H1 (cell line): Measurements from ENCODE around the gene MEIS3. TPM values are rescaled to one million over a fixed set of nuclear protein-coding genes. Genes with fewer than 3 reads are reported as not detected.

Experiments used
- CTCF ChIA-PET: fragments of 300-600 bp; sonication (Branson Sonifier 250); formaldehyde crosslinking; loops from one replicate; lab custom pipeline; 2021; ENCODE audit not compliant: partially characterized antibody; lab: Charles Lee
- POLR2A ChIA-PET: fragments of 300-600 bp; sonication (Branson Sonifier 250); formaldehyde crosslinking; loops from one replicate; lab custom pipeline; 2021; ENCODE audit warnings: inconsistent platforms; ENCODE audit not compliant: partially characterized antibody; lab: Charles Lee
- DNase-seq, 2 experiments: peaks; one replicate each; pipeline versions ENCODE4 v3.0.0 to v3.0.0-alpha.2; 2010 to 2022; ENCODE audit warnings: low spot score in 2 of 2, low read depth in 1 of 2, mixed read lengths in 1 of 2
- FAIRE-seq: peaks from 2 replicates; lab custom pipeline; 2011; peaks lifted over from hg19 to GRCh38; lab: Jason Lieb, UNC
- H2AFZ ChIP-seq: 2 replicates; pipeline ENCODE4 v1.8.1; 2012; ENCODE audit warnings: low read length, inconsistent platforms
- H2AK5ac ChIP-seq: 2 replicates; pipeline ENCODE4 v1.6.1; 2013; ENCODE audit warnings: low read depth, low read length
- H2BK120ac ChIP-seq: replicated peaks from 2 replicates; pipeline ENCODE3; 2013; ENCODE audit warnings: low read depth, low read length, inconsistent platforms
- H2BK12ac ChIP-seq: 2 replicates; pipeline ENCODE4 v1.6.1; 2013; ENCODE audit warnings: low read depth, low read length
- H2BK15ac ChIP-seq: 2 replicates; pipeline ENCODE4 v1.6.1; 2013; ENCODE audit warnings: low read length
- H2BK20ac ChIP-seq: 2 replicates; pipeline ENCODE4 v1.6.1; 2013; ENCODE audit warnings: low read length
- H2BK5ac ChIP-seq: 2 replicates; pipeline ENCODE4 v1.6.1; 2013; ENCODE audit warnings: low read depth, low read length
- H3K14ac ChIP-seq: 2 replicates; pipeline ENCODE4 v1.6.1; 2013; ENCODE audit warnings: inconsistent platforms; ENCODE audit not compliant: insufficient read length
- H3K18ac ChIP-seq: 2 replicates; pipeline ENCODE4 v1.6.1; 2013; ENCODE audit warnings: low read length; ENCODE audit errors: extremely low read depth
- H3K23ac ChIP-seq: 2 replicates; pipeline ENCODE4 v1.6.1; 2013; ENCODE audit warnings: inconsistent platforms; ENCODE audit not compliant: insufficient read length
- H3K23me2 ChIP-seq: 2 replicates; pipeline ENCODE4 v1.6.1; 2013; ENCODE audit warnings: low read depth, low read length
- H3K27ac ChIP-seq: 2 replicates; pipeline ENCODE4 v1.6.1; 2011; ENCODE audit warnings: low read depth, low read length, inconsistent platforms
- H3K27me3 ChIP-seq, 4 experiments: replicated peaks in 1 of 4; 1 replicate in 1 of 4; 2 replicates in 3 of 4; pipeline versions ENCODE4 v1.6.1 to v1.8.1; 2011 to 2013; ENCODE audit warnings: low read length in 3 of 4, mild to moderate bottlenecking in 3 of 4, inconsistent platforms in 2 of 4, mixed read lengths in 2 of 4, moderate library complexity in 1 of 4; ENCODE audit not compliant: control insufficient read depth in 3 of 4, insufficient read depth in 3 of 4; ENCODE audit errors: extremely low read depth in 1 of 4
- H3K36me3 ChIP-seq, 4 experiments: 2 replicates each; pipeline versions ENCODE4 v1.6.1 to v1.8.1; 2011 to 2013; ENCODE audit warnings: mild to moderate bottlenecking in 4 of 4, low read length in 3 of 4, moderate library complexity in 2 of 4, control low read depth in 1 of 4, inconsistent platforms in 1 of 4; ENCODE audit not compliant: insufficient read depth in 4 of 4, control insufficient read depth in 2 of 4
- H3K4ac ChIP-seq: replicated peaks from 2 replicates; pipeline ENCODE3; 2013; ENCODE audit warnings: low read length, low read depth, mixed read lengths, inconsistent platforms; ENCODE audit not compliant: insufficient read length
- H3K4me1 ChIP-seq, 4 experiments: replicated peaks in 1 of 4; 1 replicate in 1 of 4; 2 replicates in 3 of 4; pipeline versions ENCODE4 v1.6.1 to v1.8.1; 2011 to 2013; ENCODE audit warnings: low read length in 3 of 4, inconsistent platforms in 2 of 4, mixed read lengths in 1 of 4; ENCODE audit not compliant: insufficient read depth in 4 of 4, control insufficient read depth in 3 of 4
- H3K4me2 ChIP-seq, 2 experiments: 2 replicates each; pipeline versions ENCODE4 v1.6.1 to v1.8.1; 2011 to 2013; ENCODE audit warnings: low read depth in 2 of 2, low read length in 2 of 2, control low read depth in 1 of 2, inconsistent platforms in 1 of 2, mild to moderate bottlenecking in 1 of 2; ENCODE audit not compliant: insufficient read depth in 1 of 2
- H3K4me3 ChIP-seq, 4 experiments: fragments of 200-600, 300-600 bp in 1 of 4; sonication (generic), shearing (Covaris generic), sonication (Bioruptor Twin) in 1 of 4; 2 replicates each; pipeline versions ENCODE4 v1.5.1 to v1.8.1; 2011 to 2016; ENCODE audit warnings: low read length in 4 of 4, low read depth in 3 of 4, control low read depth in 2 of 4, inconsistent platforms in 2 of 4, mild to moderate bottlenecking in 2 of 4, mixed read lengths in 1 of 4, moderate library complexity in 1 of 4; ENCODE audit not compliant: insufficient read depth in 2 of 4; ENCODE audit errors: extremely low read depth in 1 of 4
- H3K56ac ChIP-seq: replicated peaks from 2 replicates; pipeline ENCODE3; 2013; ENCODE audit warnings: low read depth, mild to moderate bottlenecking, mixed read lengths, low read length, inconsistent platforms; ENCODE audit not compliant: insufficient read length
- H3K79me1 ChIP-seq: 2 replicates; pipeline ENCODE4 v1.6.1; 2013; ENCODE audit warnings: low read depth, low read length, control low read depth
- H3K79me2 ChIP-seq, 2 experiments: 2 replicates each; pipeline versions ENCODE4 v1.6.1 to v1.8.1; 2012 to 2013; ENCODE audit warnings: low read length in 2 of 2, mild to moderate bottlenecking in 2 of 2, inconsistent platforms in 1 of 2; ENCODE audit not compliant: insufficient read depth in 2 of 2, control insufficient read depth in 1 of 2
- H3K9ac ChIP-seq, 4 experiments: replicated peaks in 1 of 4; 1 replicate in 1 of 4; 2 replicates in 3 of 4; pipeline versions ENCODE4 v1.6.1 to v1.8.1; 2011 to 2013; ENCODE audit warnings: low read depth in 3 of 4, low read length in 3 of 4, control low read depth in 2 of 4, mild to moderate bottlenecking in 2 of 4, moderate library complexity in 2 of 4, inconsistent platforms in 1 of 4; ENCODE audit errors: extremely low read depth in 1 of 4
- H3K9me3 ChIP-seq, 2 experiments: 2 replicates each; pipeline versions ENCODE4 v1.6.1 to v1.8.1; 2012 to 2013; ENCODE audit warnings: mild to moderate bottlenecking in 2 of 2, moderate library complexity in 2 of 2, control low read depth in 1 of 2, inconsistent platforms in 1 of 2, low read depth in 1 of 2, low read length in 1 of 2, mixed read lengths in 1 of 2; ENCODE audit not compliant: insufficient read depth in 2 of 2
- H4K20me1 ChIP-seq, 2 experiments: replicated peaks in 1 of 2; 2 replicates each; pipeline versions ENCODE3 to v1.8.1; 2011 to 2013; ENCODE audit warnings: inconsistent platforms in 2 of 2, low read length in 2 of 2, mild to moderate bottlenecking in 1 of 2; ENCODE audit not compliant: insufficient read depth in 2 of 2, control insufficient read depth in 1 of 2
- H4K5ac ChIP-seq: 2 replicates; pipeline ENCODE4 v1.6.1; 2013; ENCODE audit warnings: low read length, low read depth, mixed read lengths, inconsistent platforms; ENCODE audit not compliant: insufficient read length
- H4K8ac ChIP-seq: 2 replicates; pipeline ENCODE4 v1.8.0; 2013; ENCODE audit warnings: mild to moderate bottlenecking, moderate library complexity, low read length, inconsistent platforms; ENCODE audit not compliant: insufficient read depth; ENCODE audit errors: extremely low read depth
- H4K91ac ChIP-seq: replicated peaks from 2 replicates; pipeline ENCODE3; 2013; ENCODE audit warnings: low read length, mixed read lengths, inconsistent platforms; ENCODE audit not compliant: insufficient read length
- BACH1 ChIP-seq: IDR thresholded peaks from 2 replicates; pipeline ENCODE4 v1.6.1; 2012; ENCODE audit warnings: low read length, improper control_type of control experiment
- BCL11A ChIP-seq, 2 experiments: IDR thresholded peaks; one replicate each; pipeline ENCODE4 v1.6.1; 2011; ENCODE audit warnings: low read depth in 2 of 2, low read length in 2 of 2, mild to moderate bottlenecking in 2 of 2
- CEBPB ChIP-seq: IDR thresholded peaks from 2 replicates; pipeline ENCODE4 v1.6.1; 2012; ENCODE audit warnings: low read depth, low read length
- CHD2 ChIP-seq: IDR thresholded peaks from 2 replicates; pipeline ENCODE4 v1.6.1; 2012; ENCODE audit warnings: low read length, improper control_type of control experiment
- CTBP2 ChIP-seq: IDR thresholded peaks from 2 replicates; pipeline ENCODE4 v1.7.0; 2011; ENCODE audit warnings: borderline replicate concordance, mild to moderate bottlenecking, moderate library complexity, mixed read lengths, low read length; ENCODE audit not compliant: insufficient read depth, insufficient read length
- GTF2F1 ChIP-seq: IDR thresholded peaks from 2 replicates; pipeline ENCODE4 v1.6.1; 2012; ENCODE audit warnings: low read depth, low read length, improper control_type of control experiment, borderline replicate concordance
- HDAC2 ChIP-seq, 2 experiments: fragments of 300-600 bp in 1 of 2; sonication (generic) in 1 of 2; IDR thresholded peaks; 2 replicates each; pipeline ENCODE4 v1.6.1; 2011 to 2012; ENCODE audit warnings: low read depth in 2 of 2, low read length in 2 of 2, mild to moderate bottlenecking in 2 of 2, moderate library complexity in 2 of 2, borderline replicate concordance in 1 of 2, inconsistent platforms in 1 of 2
- KDM4A ChIP-seq: IDR thresholded peaks from one replicate; pipeline ENCODE4 v1.7.1; 2012; ENCODE audit warnings: low read depth, mild to moderate bottlenecking, moderate library complexity, low read length, inconsistent platforms; ENCODE audit not compliant: severe bottlenecking
- NRF1 ChIP-seq: IDR thresholded peaks from 2 replicates; pipeline ENCODE4 v1.6.1; 2011; ENCODE audit warnings: mild to moderate bottlenecking, low read depth, low read length, improper control_type of control experiment
- POU5F1 ChIP-seq: IDR thresholded peaks from 2 replicates; pipeline ENCODE4 v1.6.1; 2011; ENCODE audit warnings: low read depth, mild to moderate bottlenecking, low read length, moderate library complexity
- RNF2 ChIP-seq: fragments of 200-900, 300-1000 bp; sonication (generic); IDR thresholded peaks from 2 replicates; pipeline ENCODE4 v1.7.1; 2016; ENCODE audit warnings: borderline replicate concordance, low read depth, mild to moderate bottlenecking, antibody characterized with exemption, low read length; ENCODE audit not compliant: poor library complexity, severe bottlenecking; ENCODE audit errors: missing control alignments
- SIX5 ChIP-seq: IDR thresholded peaks from 2 replicates; pipeline ENCODE4 v1.6.1; 2011; ENCODE audit warnings: mild to moderate bottlenecking, low read depth, low read length
- TBP ChIP-seq: IDR thresholded peaks from 2 replicates; pipeline ENCODE4 v1.6.1; 2011; ENCODE audit warnings: low read depth, low read length, improper control_type of control experiment
- WGBS, 2 experiments: shearing (Covaris generic) in 1 of 2; methylation state at CpG; one replicate each; pipeline versions ENCODE4 v1.1.6 to v1.1.7; 2013 to 2015; ENCODE audit warnings: low lambda C conversion rate in 2 of 2, mixed read lengths in 2 of 2, inconsistent platforms in 1 of 2, low coverage in 1 of 2, missing lambda C conversion rate in 1 of 2; ENCODE audit not compliant: insufficient replicate concordance in 2 of 2, insufficient coverage in 1 of 2, insufficient read length in 1 of 2; ENCODE audit errors: extremely low coverage in 1 of 2, missing lambda C conversion rate in 1 of 2; 5-methylcytosine and 5-hydroxymethylcytosine counted together
- polyA plus RNA-seq, 7 experiments: library from polyadenylated mRNA; depleted of rRNA in 3 of 7; stranded (reverse) in 5 of 7; unstranded in 2 of 7; fragments of >200 nt in 5 of 7; fragments of 200-250 nt in 2 of 7; gene quantifications; 1 replicate in 5 of 7; 2 replicates in 1 of 7; 4 replicates in 1 of 7; pipeline versions ENCODE4 v1.2.1 to v1.2.3, GENCODE V29; 2011 to 2013; ENCODE audit warnings: missing spikeins in 2 of 7, mixed read lengths in 2 of 7
- total RNA-seq: library from RNA; stranded (reverse); fragmentation: NEBNext Ultra II Directional; extraction: Animal tissue kit (Norgen Biotek cat#: 25700); gene quantifications from 2 replicates; pipeline ENCODE4 v1.2.1, GENCODE V29; 2021

MEIS3 gene
- total and polyA plus RNA-seq, 2 of the 8 experiments (the other 6 are each of a cell fraction or from before 2014, with no cell fraction given) = 24.5 to 28.2 TPM

- H2AK5ac ChIP-seq = no peak overlapping the region
- no peak overlapping the region for H2AFZ ChIP-seq
- H4K20me1 ChIP-seq = peaks cover 0 to 4% of the 10 kb centered on the region in 2 experiments
- no peak overlapping the region for H2BK20ac ChIP-seq
- CTCF ChIA-PET = interaction anchor here (1.0 kb wide), 1 partner anchor 362 kb away, joined by 3 read pairs; no protein-coding TSS in a partner anchor
- no peak overlapping the region for H3K9ac ChIP-seq
- no peak overlapping the region for H3K18ac ChIP-seq
- peak overlapping the region in 1 of 2 experiments; percentile 72; a peak in 1 of 4 replicates for H3K4me2 ChIP-seq
- H2BK120ac ChIP-seq = no peak overlapping the region
- H4K5ac ChIP-seq = no peak overlapping the region
- POLR2A ChIA-PET = interaction anchor here (0.7 to 1.5 kb wide), 3 partner anchors 11 to 21 kb away, joined by 3 to 5 read pairs (median 3); no protein-coding TSS in a partner anchor
- H3K4ac ChIP-seq = no peak overlapping the region
- H3K14ac ChIP-seq = no peak overlapping the region
- no peaks in the 10 kb centered on the region for H3K9me3 ChIP-seq
- DNase-seq (no peak), FAIRE-seq (no peak)
- H3K27ac ChIP-seq = no peak overlapping the region
- H3K36me3 ChIP-seq = no peaks in the 10 kb centered on the region
- no peak overlapping the region for H2BK5ac ChIP-seq
- H3K56ac ChIP-seq = no peak overlapping the region
- no peak overlapping the region for H3K4me3 ChIP-seq
- no peaks in the 10 kb centered on the region for H3K79me2 ChIP-seq
- 85 to 100% methylated on average over 3 to 5 of the region's 5 CpGs for WGBS, 2 experiments
- H4K91ac ChIP-seq = no peak overlapping the region
- H3K4me1 ChIP-seq = peaks cover 0 to 5% (median 4%) of the 10 kb centered on the region in 4 experiments; a peak in 4 of 7 replicates
- H3K79me1 ChIP-seq = no peaks in the 10 kb centered on the region; the same call in 1 of the 2 replicates
- H2BK12ac ChIP-seq = 0 out of 2 replicates have a peak overlapping the region, but pooled peaks have one; percentile 18
- H3K27me3 ChIP-seq = no peaks in the 10 kb centered on the region
- H3K23ac ChIP-seq = no peak overlapping the region
- peaks cover 9% of the 10 kb centered on the region for H3K23me2 ChIP-seq
- H4K8ac ChIP-seq = no peak overlapping the region
- H2BK15ac ChIP-seq = peak overlapping the region; percentile 46; the same call in 1 of the 2 replicates
- TF ChIP-seq SIX5 (no peak), HDAC2 (IDR thresholded peaks at IDR 0.05; ENCODE audit: borderline replicate concordance in 1 of 2, low read depth in 2 of 2, low read length in 2 of 2) (no peak), NRF1 (no peak), CHD2 (no peak), TBP (no peak), GTF2F1 (no peak), CEBPB (no peak), BACH1 (no peak), RNF2 (no peak), CTBP2 (no peak), KDM4A (no peak), POU5F1 (no peak), BCL11A (IDR thresholded peaks at IDR 0.05; ENCODE audit: low read depth in 2 of 2, low read length in 2 of 2) (no peak)
Observed at GRCh38 chr19:47405854-47406417, 13.4 kb downstream of the MEIS3 start.
